A673 (cell line): ENCODE measurements around the gene KCNQ4. TPM values are rescaled to one million over a fixed set of nuclear protein-coding genes. Genes with fewer than 3 reads are reported as not detected.

ENCODE experiments used
- BruUV-seq: library from RNA; stranded (reverse); fragments of 400-500 nt; replicated peaks from 2 replicates; lab custom pipeline; 2021; lab: Mats Ljungman, UMichigan
- CTCF ChIA-PET: fragments of 300-600 bp; sonication (Branson Sonifier 250); formaldehyde crosslinking; loops from one replicate; lab custom pipeline; 2022; ENCODE audit warnings: antibody characterized with exemption; lab: Charles Lee
- POLR2A ChIA-PET: fragments of 300-600 bp; sonication (Branson Sonifier 250); formaldehyde crosslinking; loops from one replicate; lab custom pipeline; 2022; ENCODE audit warnings: antibody characterized with exemption; ENCODE audit not compliant: low non-redundant PET; lab: Charles Lee
- DNase-seq: peaks from one replicate; pipeline ENCODE4 v3.0.0-alpha.2; 2015; ENCODE audit warnings: low spot score
- H3K27ac ChIP-seq: fragments of 200-600 bp; sonication (generic); 2 replicates; pipeline ENCODE4 v1.5.1; 2016; ENCODE audit warnings: mixed run types, low read depth, mild to moderate bottlenecking, mixed read lengths, antibody characterized with exemption, low read length; ENCODE audit not compliant: poor library complexity, severe bottlenecking
- H3K27me3 ChIP-seq: fragments of 200-600 bp; sonication (generic); replicated peaks from 2 replicates; pipeline ENCODE4 v1.6.1; 2017; ENCODE audit warnings: mixed run types, low read depth, mild to moderate bottlenecking, mixed read lengths, antibody characterized with exemption, low read length; ENCODE audit not compliant: insufficient read depth, poor library complexity
- H3K36me3 ChIP-seq: fragments of 200-600 bp; sonication (generic); 2 replicates; pipeline ENCODE4 v1.6.1; 2016; ENCODE audit warnings: mixed run types, mild to moderate bottlenecking, mixed read lengths, antibody characterized with exemption, low read length; ENCODE audit not compliant: insufficient read depth, poor library complexity, severe bottlenecking
- H3K4me1 ChIP-seq: fragments of 200-600 bp; sonication (generic); 2 replicates; pipeline ENCODE4 v1.6.1; 2017; ENCODE audit warnings: mixed run types, mild to moderate bottlenecking, mixed read lengths, antibody characterized with exemption, low read length; ENCODE audit not compliant: insufficient read depth, poor library complexity, severe bottlenecking
- H3K4me3 ChIP-seq: fragments of 200-600 bp; sonication (generic); 2 replicates; pipeline ENCODE4 v1.5.1; 2016; ENCODE audit warnings: low read depth, mixed run types, mild to moderate bottlenecking, mixed read lengths, low read length; ENCODE audit not compliant: poor library complexity, severe bottlenecking
- H3K9me3 ChIP-seq: fragments of 200-600 bp; sonication (generic); 2 replicates; pipeline ENCODE4 v1.6.1; 2016; ENCODE audit warnings: mixed run types, low read depth, mild to moderate bottlenecking, mixed read lengths, antibody characterized with exemption, low read length; ENCODE audit not compliant: poor library complexity, severe bottlenecking
- EZH2 ChIP-seq: fragments of 200-600 bp; sonication (generic); IDR thresholded peaks from 2 replicates; pipeline ENCODE4 v1.6.1; 2017; ENCODE audit warnings: borderline replicate concordance, low read depth, mild to moderate bottlenecking, mixed read lengths, antibody characterized with exemption, low read length; ENCODE audit not compliant: poor library complexity, severe bottlenecking
- intact Hi-C: fragments of 100-400 bp; cut with micrococcal nuclease; formaldehyde crosslinking; loops from one replicate; pipeline ENCODE4 v1.10.0; 2022; ENCODE audit not compliant: unreplicated experiment
- total RNA-seq: library from RNA; stranded (reverse); gene quantifications from 2 replicates; pipeline ENCODE4 v1.2.3, GENCODE V29; 2021
- TF ChIP-seq, protein P1 (sequence below): fragments of 300-800, 200-600 bp; sonication (generic); conservative IDR thresholded peaks from 2 replicates; pipeline ENCODE4 v1.5.1; 2017; ENCODE audit warnings: low read depth, mild to moderate bottlenecking, antibody characterized with exemption, low read length, moderate library complexity, mixed read lengths

The KCNQ4 gene
- total RNA-seq, 1 experiment from 2014 or later, result 0.62 TPM

DNA sequence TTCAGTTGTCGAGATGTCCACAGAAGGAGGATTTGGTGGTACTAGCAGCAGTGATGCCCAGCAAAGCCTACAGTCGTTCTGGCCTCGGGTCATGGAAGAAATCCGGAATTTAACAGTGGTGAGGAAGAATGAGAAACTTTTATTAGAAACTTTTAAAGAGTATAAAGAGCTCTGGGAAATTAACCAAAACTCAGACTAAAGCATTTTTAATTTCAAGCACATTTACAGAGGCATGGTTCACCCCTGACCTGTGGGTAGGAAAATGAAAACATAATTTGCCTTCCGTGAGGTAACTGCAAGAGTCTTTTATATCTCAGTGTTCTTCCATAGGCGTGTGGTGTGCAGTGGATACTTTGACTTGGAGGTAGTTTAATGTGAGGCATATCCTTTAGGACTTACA is 44.8 kb upstream of the KCNQ4 start:
- H3K27me3 ChIP-seq, result no peaks in the 10 kb centered on the region
- H3K36me3 ChIP-seq, result peaks cover 20% of the 10 kb centered on the region
- H3K4me3 ChIP-seq, result no peak overlapping the region
- no peaks in the 10 kb centered on the region for H3K9me3 ChIP-seq
- TF ChIP-seq, protein P1, sequence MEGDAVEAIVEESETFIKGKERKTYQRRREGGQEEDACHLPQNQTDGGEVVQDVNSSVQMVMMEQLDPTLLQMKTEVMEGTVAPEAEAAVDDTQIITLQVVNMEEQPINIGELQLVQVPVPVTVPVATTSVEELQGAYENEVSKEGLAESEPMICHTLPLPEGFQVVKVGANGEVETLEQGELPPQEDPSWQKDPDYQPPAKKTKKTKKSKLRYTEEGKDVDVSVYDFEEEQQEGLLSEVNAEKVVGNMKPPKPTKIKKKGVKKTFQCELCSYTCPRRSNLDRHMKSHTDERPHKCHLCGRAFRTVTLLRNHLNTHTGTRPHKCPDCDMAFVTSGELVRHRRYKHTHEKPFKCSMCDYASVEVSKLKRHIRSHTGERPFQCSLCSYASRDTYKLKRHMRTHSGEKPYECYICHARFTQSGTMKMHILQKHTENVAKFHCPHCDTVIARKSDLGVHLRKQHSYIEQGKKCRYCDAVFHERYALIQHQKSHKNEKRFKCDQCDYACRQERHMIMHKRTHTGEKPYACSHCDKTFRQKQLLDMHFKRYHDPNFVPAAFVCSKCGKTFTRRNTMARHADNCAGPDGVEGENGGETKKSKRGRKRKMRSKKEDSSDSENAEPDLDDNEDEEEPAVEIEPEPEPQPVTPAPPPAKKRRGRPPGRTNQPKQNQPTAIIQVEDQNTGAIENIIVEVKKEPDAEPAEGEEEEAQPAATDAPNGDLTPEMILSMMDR, result no peak
- TF ChIP-seq EZH2, result no peak
- DNase-seq, result no peak
- no TSS peak for BruUV-seq
- CTCF ChIA-PET, result no interaction called here
- intact Hi-C loops, result no loop called here
- no peaks in the 10 kb centered on the region for H3K4me1 ChIP-seq
- no peak overlapping the region for H3K27ac ChIP-seq
- POLR2A ChIA-PET, result no interaction called here

DNA sequence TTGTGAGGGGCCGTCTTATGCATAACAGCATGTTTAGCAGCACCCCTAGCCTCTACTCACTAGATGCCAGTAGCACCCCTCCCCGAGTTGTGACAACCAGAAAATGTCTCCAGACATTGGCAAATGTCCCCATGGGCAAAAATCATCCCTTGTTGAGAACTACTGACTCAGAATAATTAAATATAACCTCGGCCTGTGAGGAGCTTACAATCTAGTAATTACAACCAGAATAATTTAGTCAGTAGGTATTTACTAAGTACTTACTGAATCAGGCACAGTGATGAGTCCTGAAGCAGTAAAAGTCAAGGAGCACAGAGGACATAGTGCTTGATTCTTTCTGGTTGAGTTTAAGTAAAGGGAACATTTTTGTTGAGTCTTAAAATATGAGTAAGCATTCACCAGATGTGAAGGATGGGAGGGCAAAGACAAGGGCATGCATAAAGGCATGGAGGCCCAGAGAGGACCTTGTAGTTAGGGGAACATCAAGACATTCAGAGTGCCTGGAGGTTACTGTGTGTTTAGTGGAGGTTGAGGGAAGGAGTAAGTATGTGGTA is 44.1 kb upstream of the KCNQ4 start:
- no TSS peak for BruUV-seq
- ChIA-PET POLR2A (no interaction called here), CTCF (no interaction called here)

DNA sequence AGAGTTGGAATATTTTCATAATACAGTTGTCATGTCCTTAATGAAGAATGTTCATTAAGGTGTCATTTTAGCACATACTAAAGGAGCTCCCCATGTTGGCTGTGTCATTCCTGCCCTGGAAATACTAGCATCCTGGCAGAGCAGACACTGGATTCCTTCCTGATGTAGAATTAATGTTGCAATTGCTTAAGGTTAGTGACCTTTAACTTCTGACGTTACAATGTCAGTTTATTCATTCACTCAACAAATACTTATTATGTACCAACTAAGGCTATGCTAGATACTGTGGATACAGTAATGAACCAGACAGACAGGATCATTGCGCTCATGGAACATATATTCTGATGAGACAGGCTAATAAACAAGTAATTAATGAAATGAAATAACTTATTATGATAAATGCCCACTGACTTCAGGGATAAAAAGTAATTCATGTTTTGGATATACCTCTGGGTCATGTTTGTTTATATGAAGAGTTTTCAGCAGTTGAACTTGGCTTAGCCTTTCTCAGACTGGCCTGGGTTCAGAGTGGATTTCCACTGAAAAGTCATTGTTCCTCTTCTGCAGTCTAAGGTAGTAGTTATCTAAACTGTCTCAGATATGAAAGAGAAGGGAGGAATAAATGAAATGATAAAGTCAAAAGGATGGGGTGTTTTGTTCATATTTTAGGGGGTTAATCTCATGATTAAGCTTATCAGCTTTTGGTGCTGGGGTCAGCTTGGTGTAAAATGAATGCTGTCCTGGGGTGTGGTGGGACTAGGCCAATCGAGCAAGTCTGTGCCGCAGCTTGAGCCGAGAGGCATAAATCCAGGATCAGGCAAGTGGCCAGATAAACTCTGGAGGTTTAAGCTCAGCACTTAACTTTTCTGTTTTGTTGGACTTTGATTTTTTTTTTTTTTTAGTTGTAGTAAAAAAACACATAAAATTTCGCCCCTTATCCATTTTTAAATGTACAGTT is 43.3 kb upstream of the KCNQ4 start:
- Histone ChIP-seq H3K9me3 (no peaks in the 10 kb centered on the region), H3K4me1 (no peaks in the 10 kb centered on the region), H3K27me3 (no peaks in the 10 kb centered on the region), H3K27ac (no peak overlapping the region), H3K4me3 (no peak overlapping the region), H3K36me3 (peaks cover 20% of the 10 kb centered on the region)
- DNase-seq, result no peak
- CTCF ChIA-PET, result no interaction called here
- BruUV-seq, result no TSS peak
- intact Hi-C loops, result no loop called here
- POLR2A ChIA-PET, result no interaction called here
- TF ChIP-seq EZH2, result no peak
- TF ChIP-seq, protein P1, result no peak

More for the DNA sequence above, 44.1 kb upstream of the KCNQ4 start:
- no peak for DNase-seq
- H3K4me3 ChIP-seq, result no peak overlapping the region
- H3K27me3 ChIP-seq, result no peaks in the 10 kb centered on the region
- intact Hi-C loops, result no loop called here
- H3K36me3 ChIP-seq, result peaks cover 20% of the 10 kb centered on the region
- no peaks in the 10 kb centered on the region for H3K9me3 ChIP-seq
- no peak overlapping the region for H3K27ac ChIP-seq
- H3K4me1 ChIP-seq, result no peaks in the 10 kb centered on the region
- TF ChIP-seq, protein P1, result no peak
- TF ChIP-seq EZH2, result no peak
